ENCODE results near the gene IL6. TPM values are rescaled to one million over a fixed set of nuclear protein-coding genes. Genes with fewer than 3 reads are reported as not detected.

The IL6 gene
- total and polyA plus RNA-seq, 10 donors = 1.8 to 11.8 (median 4.1) TPM

GRCh38 chr7:22732556-22733126 is 5.6 kb downstream of the IL6 start:
- H3K9me3 ChIP-seq = peaks cover 0 to 16% (median 8%) of the 10 kb centered on the region in 8 donors
- WGBS, 5 donors = 78 to 93% (median 80%) methylated on average over 4 of the region's 4 CpGs
- peaks cover 0 to 9% (median 0%) of the 10 kb centered on the region in 7 donors for H3K27me3 ChIP-seq (replicated peaks in 1 of 7)
- TF ChIP-seq POLR2A (IDR thresholded peaks at IDR 0.05) = no peak
- peak in 2 of 11 experiments; percentile 28 for TF ChIP-seq CTCF (IDR thresholded peaks at IDR 0.05 in 8 of 11, conservative IDR thresholded peaks at IDR 0.05 in 3 of 11)
- H3K36me3 ChIP-seq = no peaks in the 10 kb centered on the region
- no peak for DNase-seq
- intact Hi-C loops (cut with DNase I; ENCODE audit: low total_unique reads) = no loop called here
- H3K4me3 ChIP-seq = no peak overlapping the region
- no peak overlapping the region for H3K27ac ChIP-seq
- peaks cover 0 to 39% (median 10%) of the 10 kb centered on the region in 6 donors for H3K4me1 ChIP-seq

GRCh38 chr7:22733761-22734160 is 6.8 kb downstream of the IL6 start:
- Histone ChIP-seq H3K4me1 (peaks cover 0 to 27% (median 5%) of the 10 kb centered on the region in 6 donors), H3K36me3 (no peaks in the 10 kb centered on the region), H3K9me3 (peaks cover 0 to 16% (median 8%) of the 10 kb centered on the region in 8 donors), H3K27ac (no peak overlapping the region), H3K4me3 (no peak overlapping the region), H3K27me3 (replicated peaks in 1 of 7) (no peaks in the 10 kb centered on the region)
- DNase-seq = no peak
- TF ChIP-seq POLR2AphosphoS5 (IDR thresholded peaks at IDR 0.05) = no peak
- no peak for TF ChIP-seq CTCF (IDR thresholded peaks at IDR 0.05 in 8 of 11, conservative IDR thresholded peaks at IDR 0.05 in 3 of 11)
- TF ChIP-seq POLR2A (IDR thresholded peaks at IDR 0.05) = no peak
- intact Hi-C loops (cut with DNase I; ENCODE audit: low total_unique reads) = no loop called here
- 62 to 72% (median 67%) methylated on average over 6 of the region's 6 CpGs for WGBS, 5 donors

- intact Hi-C loops (cut with DNase I; ENCODE audit: low total_unique reads) = no loop called here
- no peak overlapping the region for H3K27ac ChIP-seq
- TF ChIP-seq CTCF (IDR thresholded peaks at IDR 0.05 in 8 of 11, conservative IDR thresholded peaks at IDR 0.05 in 3 of 11) (no peak), POLR2AphosphoS5 (IDR thresholded peaks at IDR 0.05) (no peak), POLR2A (IDR thresholded peaks at IDR 0.05) (no peak)
- H3K9me3 ChIP-seq = no peaks in the 10 kb centered on the region
- no peak overlapping the region for H3K4me3 ChIP-seq
- H3K36me3 ChIP-seq = no peaks in the 10 kb centered on the region
- no peak for DNase-seq
- no peaks in the 10 kb centered on the region for H3K27me3 ChIP-seq (replicated peaks in 1 of 7)
- WGBS, 5 donors = 75 to 95% (median 82%) methylated on average over 4 of the region's 4 CpGs
- no peaks in the 10 kb centered on the region for H3K4me1 ChIP-seq
These were observed 16.0 kb downstream of the IL6 start for GRCh38 chr7:22743014-22743413.

GRCh38 chr7:22751341-22751740 is 24.3 kb downstream of the IL6 start:
- intact Hi-C loops (cut with DNase I; ENCODE audit: low total_unique reads) = no loop called here
- H3K9me3 ChIP-seq = no peaks in the 10 kb centered on the region
- H3K36me3 ChIP-seq = no peaks in the 10 kb centered on the region
- no peaks in the 10 kb centered on the region for H3K27me3 ChIP-seq (replicated peaks in 1 of 7)
- no peak overlapping the region for H3K4me3 ChIP-seq
- TF ChIP-seq POLR2A (IDR thresholded peaks at IDR 0.05) (no peak), POLR2AphosphoS5 (IDR thresholded peaks at IDR 0.05) (no peak), CTCF (IDR thresholded peaks at IDR 0.05 in 8 of 11, conservative IDR thresholded peaks at IDR 0.05 in 3 of 11) (no peak)
- WGBS, 5 donors = 0 to 82% (median 41%) methylated on average over 1 of the region's 1 CpG
- H3K27ac ChIP-seq = no peak overlapping the region
- no peak for DNase-seq
- no peaks in the 10 kb centered on the region for H3K4me1 ChIP-seq

Data from spleen (tissue), 11 donors.